Endothelial cell of umbilical vein (primary cell): Measurements from ENCODE around the gene MRPL42. TPM values are rescaled to one million over a fixed set of nuclear protein-coding genes. Genes with fewer than 3 reads are reported as not detected.

ENCODE experiments used
- BruUV-seq: library from RNA; stranded (reverse); fragments of 400-500 nt; replicated peaks from 2 replicates; lab custom pipeline; 2021; lab: Mats Ljungman, UMichigan
- CTCF ChIA-PET: fragments of 300-600, 350-600 bp; sonication (Branson Sonifier 250); formaldehyde crosslinking; loops from one replicate; lab custom pipeline; 2021; ENCODE audit warnings: antibody characterized with exemption, inconsistent platforms; lab: Charles Lee
- POLR2A ChIA-PET: fragments of 300-600, 350-600 bp; sonication (Branson Sonifier 250); formaldehyde crosslinking; loops from one replicate; lab custom pipeline; 2021; ENCODE audit warnings: antibody characterized with exemption, inconsistent platforms; lab: Charles Lee
- DNase-seq: peaks from one replicate; pipeline ENCODE4 v3.0.0-alpha.2; 2011; ENCODE audit warnings: low read depth, low spot score
- FAIRE-seq: peaks from 2 replicates; lab custom pipeline; 2011; peaks lifted over from hg19 to GRCh38; lab: Jason Lieb, UNC
- H2AFZ ChIP-seq: 2 replicates; pipeline ENCODE4 v1.6.0; 2012; ENCODE audit warnings: low read depth, low read length, control low read depth, inconsistent platforms
- H3K27ac ChIP-seq: 2 replicates; pipeline ENCODE4 v1.5.1; 2011; ENCODE audit warnings: low read depth, mild to moderate bottlenecking, control low read depth, low read length, moderate library complexity; ENCODE audit not compliant: insufficient read depth
- H3K27me3 ChIP-seq, 2 experiments: 2 replicates each; pipeline versions ENCODE4 v1.6.0 to v1.6.1; 2011; ENCODE audit warnings: low read length in 2 of 2, mixed read lengths in 1 of 2; ENCODE audit not compliant: control insufficient read depth in 2 of 2, insufficient read depth in 2 of 2
- H3K36me3 ChIP-seq, 2 experiments: 2 replicates in 1 of 2; 3 replicates in 1 of 2; pipeline ENCODE4 v1.5.1; 2011; ENCODE audit warnings: low read length in 2 of 2, mild to moderate bottlenecking in 1 of 2, moderate library complexity in 1 of 2; ENCODE audit not compliant: control insufficient read depth in 2 of 2, insufficient read depth in 2 of 2; ENCODE audit errors: extremely low read depth in 1 of 2
- H3K4me1 ChIP-seq: 3 replicates; pipeline ENCODE4 v1.5.1; 2011; ENCODE audit warnings: mild to moderate bottlenecking, low read length; ENCODE audit not compliant: control insufficient read depth, insufficient read depth; ENCODE audit errors: extremely low read depth
- H3K4me2 ChIP-seq: 2 replicates; pipeline ENCODE4 v1.6.1; 2011; ENCODE audit warnings: low read length, control low read depth, mixed read lengths; ENCODE audit not compliant: insufficient read depth
- H3K4me3 ChIP-seq, 3 experiments: fragments of 200-600 bp in 1 of 3; sonication (generic), shearing (Covaris generic) in 1 of 3; replicated peaks in 1 of 3; 2 replicates each; pipeline ENCODE4 v1.5.1; 2011 to 2016; ENCODE audit warnings: control low read depth in 3 of 3, low read length in 3 of 3, mild to moderate bottlenecking in 2 of 3, inconsistent platforms in 1 of 3, low read depth in 1 of 3, moderate library complexity in 1 of 3; ENCODE audit not compliant: insufficient read depth in 1 of 3
- H3K79me2 ChIP-seq: 2 replicates; pipeline ENCODE4 v1.6.0; 2012; ENCODE audit warnings: low read length, inconsistent platforms; ENCODE audit not compliant: control insufficient read depth, insufficient read depth
- H3K9ac ChIP-seq: replicated peaks from 2 replicates; pipeline ENCODE3; 2011; ENCODE audit warnings: low read length, control low read depth; ENCODE audit not compliant: insufficient read depth; ENCODE audit errors: extremely low read depth
- H3K9me1 ChIP-seq: replicated peaks from 3 replicates; pipeline ENCODE4 v1.6.0; 2011; ENCODE audit warnings: mild to moderate bottlenecking, low read length; ENCODE audit not compliant: control insufficient read depth, insufficient read depth; ENCODE audit errors: extremely low read depth
- H3K9me3 ChIP-seq: replicated peaks from 2 replicates; pipeline ENCODE4 v1.5.1; 2012; ENCODE audit warnings: low read length, inconsistent platforms; ENCODE audit not compliant: control insufficient read depth, insufficient read depth
- H4K20me1 ChIP-seq: replicated peaks from 2 replicates; pipeline ENCODE3; 2011; ENCODE audit warnings: mild to moderate bottlenecking, low read length; ENCODE audit not compliant: control insufficient read depth, insufficient read depth; ENCODE audit errors: extremely low read depth
- CTCF ChIP-seq, 2 donors: IDR thresholded peaks; 1 replicate in 1 of 2; 2 replicates in 1 of 2; pipeline ENCODE4 v1.5.1; 2011; ENCODE audit warnings: low read length in 2 of 2, mild to moderate bottlenecking in 2 of 2, moderate library complexity in 2 of 2, control low read depth in 1 of 2, inconsistent platforms in 1 of 2, low read depth in 1 of 2; ENCODE audit not compliant: insufficient read depth in 1 of 2; ENCODE audit errors: extremely low read depth in 1 of 2
- EZH2 ChIP-seq: IDR thresholded peaks from 2 replicates; pipeline ENCODE4 v1.6.1; 2012; ENCODE audit warnings: borderline replicate concordance, low read depth, mild to moderate bottlenecking, moderate library complexity, low read length, inconsistent platforms; ENCODE audit not compliant: severe bottlenecking
- GATA2 ChIP-seq: IDR thresholded peaks from 2 replicates; pipeline ENCODE4 v1.7.0; 2011; ENCODE audit warnings: low read depth, mild to moderate bottlenecking, moderate library complexity, mixed read lengths, low read length; ENCODE audit not compliant: insufficient read length, insufficient read depth
- JUN ChIP-seq: IDR thresholded peaks from 2 replicates; pipeline ENCODE4 v1.6.1; 2011; ENCODE audit warnings: borderline replicate concordance, low read depth; ENCODE audit not compliant: insufficient read length, insufficient read depth
- MYC ChIP-seq: IDR thresholded peaks from one replicate; pipeline ENCODE4 v1.6.1; 2011; ENCODE audit warnings: mild to moderate bottlenecking, low read depth, low read length
- POLR2A ChIP-seq: IDR thresholded peaks from 2 replicates; pipeline ENCODE4 v1.6.1; 2012; ENCODE audit warnings: low read depth, mild to moderate bottlenecking, control low read depth, low read length
- dilution Hi-C: fragments of 300-500 bp; cut with MboI; formaldehyde crosslinking; loops from one replicate; pipeline ENCODE4 v1.15.0; 2019; ENCODE audit warnings: low sequenced_read_pairs; ENCODE audit not compliant: extremely low pct_ligation_motif_present
- intact Hi-C: fragments of 100-400 bp; cut with micrococcal nuclease; formaldehyde crosslinking; loops from one replicate; pipeline ENCODE4 v1.10.0; 2022
- polyA plus RNA-seq, 4 experiments: library from polyadenylated mRNA; depleted of rRNA in 3 of 4; stranded (reverse) in 3 of 4; unstranded in 1 of 4; fragments of >200 nt; gene quantifications; 2 replicates each; pipeline versions ENCODE4 v1.2.1 to v1.2.3, GENCODE V29; 2011 to 2012; ENCODE audit warnings: missing spikeins in 1 of 4
- total RNA-seq: library from RNA; stranded (reverse); gene quantifications from 2 replicates; pipeline ENCODE4 v1.2.3, GENCODE V29; 2021
- TF ChIP-seq, protein P1 (sequence below): IDR thresholded peaks from 2 replicates; pipeline ENCODE4 v1.6.1; 2011; ENCODE audit not compliant: insufficient read depth, insufficient read length

MRPL42 gene
- total and polyA plus RNA-seq, 2 donors (not counting 3 experiments of a cell fraction or from before 2014, with no cell fraction given), result 38.5 to 61.2 TPM

DNA sequence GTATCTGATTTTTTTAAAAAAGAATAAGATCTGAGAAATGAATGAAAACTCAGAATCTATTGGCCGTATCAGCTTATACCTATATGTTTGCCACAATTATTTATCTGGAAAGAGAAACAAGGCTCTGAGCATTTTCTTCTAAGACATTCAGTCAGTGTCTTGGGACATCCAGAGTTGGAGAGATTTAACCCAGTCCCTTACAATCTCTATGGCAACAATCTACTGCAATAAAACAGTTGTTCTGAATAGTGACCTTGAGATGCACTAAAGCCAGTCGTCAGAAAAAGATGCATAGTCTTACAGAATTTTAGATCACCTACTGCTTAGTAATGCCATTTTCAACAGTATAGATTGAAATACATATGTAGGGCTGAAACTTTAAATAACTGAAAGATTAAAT lies 53.1 kb downstream of the MRPL42 start:
- no peak for TF ChIP-seq EZH2
- TF ChIP-seq MYC, result no peak
- DNase-seq (no peak), FAIRE-seq (no peak)
- ChIA-PET CTCF (no interaction called here), POLR2A (no interaction called here)
- dilution Hi-C loops (no loop called here), intact Hi-C loops (no loop called here)
- Histone ChIP-seq H3K79me2 (no peaks in the 10 kb centered on the region), H3K9me3 (no peaks in the 10 kb centered on the region), H4K20me1 (no peaks in the 10 kb centered on the region), H3K27ac (no peak overlapping the region), H3K4me1 (no peaks in the 10 kb centered on the region), H3K27me3 (peaks cover 2% of the 10 kb centered on the region in 2 experiments), H3K9me1 (no peaks in the 10 kb centered on the region), H3K4me2 (no peak overlapping the region), H3K36me3 (no peaks in the 10 kb centered on the region), H2AFZ (no peak overlapping the region), H3K9ac (no peak overlapping the region), H3K4me3 (no peak overlapping the region)
- no TSS peak for BruUV-seq

GRCh38 chr12:93521225-93522080 lies 54.1 kb downstream of the MRPL42 start:
- H3K27ac ChIP-seq, result no peak overlapping the region
- no peaks in the 10 kb centered on the region for H3K4me1 ChIP-seq
- no peaks in the 10 kb centered on the region for H3K79me2 ChIP-seq
- H4K20me1 ChIP-seq, result no peaks in the 10 kb centered on the region
- FAIRE-seq, result no peak
- no peaks in the 10 kb centered on the region for H3K36me3 ChIP-seq
- intact Hi-C loops, result no loop called here
- no peak overlapping the region for H2AFZ ChIP-seq
- no peak overlapping the region for H3K9ac ChIP-seq
- CTCF ChIA-PET, result interaction anchor here (0.7 to 1.8 kb wide), 3 partner anchors 19 to 580 kb away, joined by 3 to 13 read pairs (median 8); no protein-coding TSS in a partner anchor
- H3K9me1 ChIP-seq, result no peaks in the 10 kb centered on the region
- dilution Hi-C loops, result no loop called here
- no peak for TF ChIP-seq JUN
- TF ChIP-seq EZH2, result no peak
- no peak for TF ChIP-seq GATA2
- TF ChIP-seq, protein P1, sequence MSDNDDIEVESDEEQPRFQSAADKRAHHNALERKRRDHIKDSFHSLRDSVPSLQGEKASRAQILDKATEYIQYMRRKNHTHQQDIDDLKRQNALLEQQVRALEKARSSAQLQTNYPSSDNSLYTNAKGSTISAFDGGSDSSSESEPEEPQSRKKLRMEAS, result no peak
- TF ChIP-seq POLR2A, result no peak
- no peak for TF ChIP-seq CTCF (IDR thresholded peaks at IDR 0.05; ENCODE audit: extremely low read depth in 1 of 2, insufficient read depth in 1 of 2, low read depth in 1 of 2, low read length in 2 of 2)
- no peak overlapping the region for H3K4me2 ChIP-seq
- DNase-seq, result no peak
- POLR2A ChIA-PET, result no interaction called here
- BruUV-seq, result no TSS peak
- H3K9me3 ChIP-seq, result no peaks in the 10 kb centered on the region
- H3K4me3 ChIP-seq, result no peak overlapping the region
- peaks cover 2% of the 10 kb centered on the region in 2 experiments for H3K27me3 ChIP-seq
